ENCODE measurements around the gene C1orf167. TPM values are rescaled to one million over a fixed set of nuclear protein-coding genes. Genes with fewer than 3 reads are reported as not detected.

C1orf167 gene
- total and polyA plus RNA-seq, 2 of the 8 experiments (the other 6 are each of a cell fraction or from before 2014, with no cell fraction given) = 0.70 to 1.3 TPM

GRCh38 chr1:11799099-11799498 lies 37.1 kb downstream of the C1orf167 start:
- Histone ChIP-seq H3K9ac (replicated peaks in 1 of 4; ENCODE audit: extremely low read depth in 1 of 4, low read depth in 3 of 4, low read length in 3 of 4) (no peak overlapping the region), H3K9me3 (ENCODE audit: insufficient read depth in 2 of 2, low read depth in 1 of 2, low read length in 1 of 2) (no peaks in the 10 kb centered on the region), H3K23ac (ENCODE audit: insufficient read length) (no peak overlapping the region), H3K4ac (replicated peaks; ENCODE audit: insufficient read length, low read depth, low read length) (no peak overlapping the region), H3K4me1 (replicated peaks in 1 of 4; ENCODE audit: control insufficient read depth in 3 of 4, insufficient read depth in 4 of 4, low read length in 3 of 4) (peaks cover 7 to 12% (median 11%) of the 10 kb centered on the region in 4 experiments), H2AFZ (ENCODE audit: low read length) (no peak overlapping the region), H3K36me3 (ENCODE audit: control insufficient read depth in 2 of 4, insufficient read depth in 4 of 4, low read length in 3 of 4) (peaks cover 8 to 19% (median 18%) of the 10 kb centered on the region in 4 experiments), H2BK20ac (ENCODE audit: low read length) (no peak overlapping the region), H3K79me1 (ENCODE audit: low read depth, low read length) (no peaks in the 10 kb centered on the region; the same call in 1 of the 2 replicates), H3K14ac (ENCODE audit: insufficient read length) (no peak overlapping the region), H3K56ac (replicated peaks; ENCODE audit: insufficient read length, low read depth, low read length) (no peak overlapping the region), H4K20me1 (replicated peaks in 1 of 2; ENCODE audit: control insufficient read depth in 1 of 2, insufficient read depth in 2 of 2, low read length in 2 of 2) (peaks cover 6 to 8% of the 10 kb centered on the region in 2 experiments), H3K18ac (ENCODE audit: extremely low read depth, low read length) (no peak overlapping the region), H2AK5ac (ENCODE audit: low read depth, low read length) (no peak overlapping the region), H3K23me2 (ENCODE audit: low read depth, low read length) (peaks cover 6% of the 10 kb centered on the region), H4K91ac (replicated peaks; ENCODE audit: insufficient read length, low read length) (no peak overlapping the region), H3K4me2 (ENCODE audit: insufficient read depth in 1 of 2, low read depth in 2 of 2, low read length in 2 of 2) (no peak overlapping the region), H3K4me3 (ENCODE audit: extremely low read depth in 1 of 4, insufficient read depth in 2 of 4, low read depth in 3 of 4, low read length in 4 of 4) (no peak overlapping the region), H3K79me2 (ENCODE audit: control insufficient read depth in 1 of 2, insufficient read depth in 2 of 2, low read length in 2 of 2) (peaks cover 0 to 8% of the 10 kb centered on the region in 2 experiments; a peak in 1 of 4 replicates), H2BK15ac (ENCODE audit: low read length) (no peak overlapping the region), H2BK120ac (replicated peaks; ENCODE audit: low read depth, low read length) (no peak overlapping the region), H4K8ac (ENCODE audit: extremely low read depth, insufficient read depth, low read length) (no peak overlapping the region), H3K27me3 (replicated peaks in 1 of 4; ENCODE audit: control insufficient read depth in 3 of 4, extremely low read depth in 1 of 4, insufficient read depth in 3 of 4, low read length in 3 of 4) (no peaks in the 10 kb centered on the region), H3K27ac (ENCODE audit: low read depth, low read length) (no peak overlapping the region), H2BK5ac (ENCODE audit: low read depth, low read length) (no peak overlapping the region), H4K5ac (ENCODE audit: insufficient read length, low read depth, low read length) (no peak overlapping the region), H2BK12ac (ENCODE audit: low read depth, low read length) (no peak overlapping the region)
- DNase-seq (ENCODE audit: low read depth in 1 of 2, low spot score in 2 of 2) (no peak), FAIRE-seq (no peak)
- POLR2A ChIA-PET (ENCODE audit: partially characterized antibody) = interaction anchor here (1.8 kb wide), 2 partner anchors 12 to 14 kb away, joined by 3 to 8 read pairs; no protein-coding TSS in a partner anchor
- no peak for TF ChIP-seq SIX5 (IDR thresholded peaks at IDR 0.05; ENCODE audit: low read depth, low read length)
- TF ChIP-seq BRCA1 (IDR thresholded peaks at IDR 0.05; ENCODE audit: low read depth, low read length) = no peak
- TF ChIP-seq HDAC6 (IDR thresholded peaks at IDR 0.05; ENCODE audit: low read depth, low read length) = no peak
- TF ChIP-seq RFX5 (IDR thresholded peaks at IDR 0.05; ENCODE audit: borderline replicate concordance, low read depth, low read length) = no peak
- no peak for TF ChIP-seq ATF2 (IDR thresholded peaks at IDR 0.05; ENCODE audit: low read length)
- TF ChIP-seq SP2 (IDR thresholded peaks at IDR 0.05; ENCODE audit: low read length) = no peak
- TF ChIP-seq RNF2 (IDR thresholded peaks at IDR 0.05; ENCODE audit: borderline replicate concordance, low read depth, low read length, missing control alignments, poor library complexity, severe bottlenecking) = no peak
- TF ChIP-seq KDM1A (IDR thresholded peaks at IDR 0.05; ENCODE audit: borderline replicate concordance, low read length) = no peak
- no peak for TF ChIP-seq ZNF274 (IDR thresholded peaks at IDR 0.05; ENCODE audit: borderline replicate concordance, extremely low read depth, low read length)
- TF ChIP-seq EZH2 (IDR thresholded peaks at IDR 0.05; ENCODE audit: low read depth, low read length, severe bottlenecking) = no peak
- TF ChIP-seq CTBP2 (IDR thresholded peaks at IDR 0.05; ENCODE audit: borderline replicate concordance, insufficient read depth, insufficient read length, low read length) = no peak
- no peak for TF ChIP-seq FOSL1 (IDR thresholded peaks at IDR 0.05; ENCODE audit: insufficient read depth, low read depth, low read length)
- WGBS, 2 experiments (ENCODE audit: extremely low coverage in 1 of 2, insufficient coverage in 1 of 2, insufficient read length in 1 of 2, insufficient replicate concordance in 2 of 2, low coverage in 1 of 2, low lambda C conversion rate in 2 of 2, missing lambda C conversion rate in 1 of 2) = 97% methylated on average over 5 of the region's 5 CpGs; no CpG with 5 or more reads in 1 of the 2 experiments
- CTCF ChIA-PET (ENCODE audit: partially characterized antibody) = no interaction called here
